GM23338 (cell line): ENCODE data around the gene TNFRSF11A. TPM values are rescaled to one million over a fixed set of nuclear protein-coding genes. Genes with fewer than 3 reads are reported as not detected.

Experiments
- ATAC-seq: fragments of 200-7000 bp; cut with Tn5 transposase; 3 replicates; pipeline ENCODE4 v1.9.1; 2020
- DNase-seq: peaks from one replicate; pipeline ENCODE4 v3.0.0-alpha.2; 2015; ENCODE audit warnings: low spot score
- H2AFZ ChIP-seq: fragments of 200-600 bp; sonication (generic); 2 replicates; pipeline ENCODE4 v1.8.0; 2016; ENCODE audit warnings: antibody characterized with exemption, mild to moderate bottlenecking, moderate library complexity
- H3F3A ChIP-seq: fragments of 200-600 bp; sonication (generic); replicated peaks from 2 replicates; pipeline ENCODE4 v1.8.0; 2017; ENCODE audit warnings: antibody characterized with exemption, mixed run types, low read depth
- H3K27ac ChIP-seq: fragments of 200-600 bp; sonication (generic); 2 replicates; pipeline ENCODE4 v1.6.1; 2016; ENCODE audit warnings: low read depth
- H3K27me3 ChIP-seq: fragments of 200-600 bp; sonication (generic); 2 replicates; pipeline ENCODE4 v1.8.0; 2016; ENCODE audit warnings: mild to moderate bottlenecking, mixed run types, moderate library complexity; ENCODE audit not compliant: insufficient read depth
- H3K36me3 ChIP-seq: fragments of 200-600 bp; sonication (generic); 2 replicates; pipeline ENCODE4 v1.8.0; 2016; ENCODE audit warnings: mild to moderate bottlenecking; ENCODE audit not compliant: insufficient read depth
- H3K4me1 ChIP-seq: fragments of 200-600 bp; sonication (generic); 2 replicates; pipeline ENCODE4 v1.8.0; 2016; ENCODE audit warnings: mild to moderate bottlenecking, moderate library complexity; ENCODE audit not compliant: insufficient read depth
- H3K4me2 ChIP-seq: fragments of 200-600 bp; sonication (generic); 2 replicates; pipeline ENCODE4 v1.7.1; 2017; ENCODE audit warnings: mixed run types
- H3K4me3 ChIP-seq: fragments of 200-600 bp; sonication (generic); 2 replicates; pipeline ENCODE4 v1.6.1; 2016; ENCODE audit warnings: mixed run types
- H3K79me2 ChIP-seq: fragments of 200-600 bp; sonication (generic); replicated peaks from 2 replicates; pipeline ENCODE4 v1.8.0; 2017; ENCODE audit warnings: mild to moderate bottlenecking; ENCODE audit not compliant: insufficient read depth
- H3K9me2 ChIP-seq: fragments of 200-600 bp; sonication (generic); 2 replicates; pipeline ENCODE4 v1.8.0; 2017; ENCODE audit not compliant: insufficient read depth
- H4K20me1 ChIP-seq: fragments of 200-600 bp; sonication (generic); replicated peaks from 2 replicates; pipeline ENCODE4 v1.8.0; 2017; ENCODE audit warnings: mild to moderate bottlenecking; ENCODE audit not compliant: insufficient read depth
- H3K27ac Mint-ChIP-seq: 2 replicates; pipeline ENCODE4 v1.8.0; 2020; ENCODE audit warnings: inconsistent platforms, mild to moderate bottlenecking, moderate library complexity, mixed read lengths
- H3K27me3 Mint-ChIP-seq: 3 replicates; pipeline ENCODE4 v1.8.0; 2022; ENCODE audit warnings: low read depth, mild to moderate bottlenecking, moderate library complexity, mixed read lengths, inconsistent platforms; ENCODE audit not compliant: insufficient read depth, poor library complexity
- H3K36me3 Mint-ChIP-seq: 3 replicates; pipeline ENCODE4 v1.8.0; 2021; ENCODE audit warnings: low read depth, mild to moderate bottlenecking, inconsistent platforms, moderate library complexity, mixed read lengths
- H3K4me1 Mint-ChIP-seq: 3 replicates; pipeline ENCODE4 v1.8.0; 2020; ENCODE audit warnings: mild to moderate bottlenecking, inconsistent platforms, mixed read lengths
- H3K4me3 Mint-ChIP-seq: 3 replicates; pipeline ENCODE4 v1.8.0; 2021; ENCODE audit warnings: moderate library complexity, mild to moderate bottlenecking, inconsistent platforms, mixed read lengths
- H3K9me3 Mint-ChIP-seq: 3 replicates; pipeline ENCODE4 v1.8.0; 2020; ENCODE audit warnings: moderate library complexity, mild to moderate bottlenecking, inconsistent platforms, mixed read lengths
- CREB1 ChIP-seq: fragments of 250-450 bp; sonication (Bioruptor Pico); IDR thresholded peaks from 2 replicates; pipeline ENCODE4 v1.5.0; 2020; ENCODE audit warnings: low read depth, mild to moderate bottlenecking, moderate library complexity
- EZH2 ChIP-seq: fragments of 200-600 bp; sonication (generic); IDR thresholded peaks from one replicate; pipeline ENCODE4 v1.8.0; 2017; ENCODE audit warnings: antibody characterized with exemption, mild to moderate bottlenecking, low read depth; ENCODE audit not compliant: unreplicated experiment
- EZH2phosphoT487 ChIP-seq: fragments of 200-600 bp; sonication (generic); IDR thresholded peaks from one replicate; pipeline ENCODE4 v1.8.1; 2018; ENCODE audit warnings: antibody characterized with exemption; ENCODE audit not compliant: unreplicated experiment
- JUNB ChIP-seq: IDR thresholded peaks from one replicate; pipeline ENCODE4 v1.6.1; 2016; ENCODE audit warnings: antibody characterized with exemption; ENCODE audit not compliant: unreplicated experiment
- NANOG ChIP-seq: IDR thresholded peaks from 2 replicates; pipeline ENCODE4 v1.6.1; 2016; ENCODE audit warnings: antibody characterized with exemption, borderline replicate concordance
- POLR2AphosphoS5 ChIP-seq: IDR thresholded peaks from 2 replicates; pipeline ENCODE4 v1.6.1; 2016; ENCODE audit warnings: antibody characterized with exemption, low read depth
- STAT1 ChIP-seq: IDR thresholded peaks from one replicate; pipeline ENCODE4 v1.6.1; 2016; ENCODE audit warnings: antibody characterized with exemption; ENCODE audit not compliant: unreplicated experiment
- ZNF114 ChIP-seq: fragments of 250-450 bp; sonication (Bioruptor Pico); IDR thresholded peaks from 2 replicates; pipeline ENCODE4 v1.5.0; 2020; ENCODE audit warnings: mild to moderate bottlenecking, moderate library complexity
- ZNF331 ChIP-seq: fragments of 250-450 bp; sonication (Bioruptor Pico); IDR thresholded peaks from 2 replicates; pipeline ENCODE4 v1.5.0; 2020; ENCODE audit warnings: low read depth, mild to moderate bottlenecking, moderate library complexity
- polyA plus RNA-seq: library from polyadenylated mRNA; unstranded; fragments of >200 nt; fragmentation: Nextera tagmentation; extraction: Ambion mirVana; gene quantifications from 2 replicates; pipeline ENCODE4 v1.2.1, GENCODE V29; 2016
- total RNA-seq: library from RNA; depleted of rRNA; stranded (reverse); fragments of >200 nt; shearing (Covaris generic); gene quantifications from 2 replicates; pipeline ENCODE4 v1.2.3, GENCODE V29; 2014
- TF ChIP-seq, protein P1 (sequence below): IDR thresholded peaks from one replicate; pipeline ENCODE4 v1.6.1; 2018; ENCODE audit warnings: antibody characterized with exemption; ENCODE audit not compliant: unreplicated experiment
- TF ChIP-seq, protein P2 (sequence below), 2 experiments: fragments of 200-600 bp in 1 of 2; sonication (generic) in 1 of 2; conservative IDR thresholded peaks; 2 replicates each; pipeline versions ENCODE4 v1.5.1 to v1.6.1; 2016 to 2017; ENCODE audit warnings: antibody characterized with exemption in 2 of 2, low read depth in 2 of 2, mild to moderate bottlenecking in 2 of 2, moderate library complexity in 1 of 2
- TF ChIP-seq, protein P3 (sequence below): IDR thresholded peaks from 2 replicates; pipeline ENCODE4 v1.6.1; 2016; ENCODE audit warnings: antibody characterized with exemption
- TF ChIP-seq, protein P4 (sequence below): fragments of 250-450 bp; sonication (Bioruptor Pico); IDR thresholded peaks from 2 replicates; pipeline ENCODE4 v1.5.0; 2020; ENCODE audit warnings: mild to moderate bottlenecking, moderate library complexity

Gene TNFRSF11A
- total and polyA plus RNA-seq, 2 experiments from 2014 or later = 3.8 to 7.3 TPM

DNA sequence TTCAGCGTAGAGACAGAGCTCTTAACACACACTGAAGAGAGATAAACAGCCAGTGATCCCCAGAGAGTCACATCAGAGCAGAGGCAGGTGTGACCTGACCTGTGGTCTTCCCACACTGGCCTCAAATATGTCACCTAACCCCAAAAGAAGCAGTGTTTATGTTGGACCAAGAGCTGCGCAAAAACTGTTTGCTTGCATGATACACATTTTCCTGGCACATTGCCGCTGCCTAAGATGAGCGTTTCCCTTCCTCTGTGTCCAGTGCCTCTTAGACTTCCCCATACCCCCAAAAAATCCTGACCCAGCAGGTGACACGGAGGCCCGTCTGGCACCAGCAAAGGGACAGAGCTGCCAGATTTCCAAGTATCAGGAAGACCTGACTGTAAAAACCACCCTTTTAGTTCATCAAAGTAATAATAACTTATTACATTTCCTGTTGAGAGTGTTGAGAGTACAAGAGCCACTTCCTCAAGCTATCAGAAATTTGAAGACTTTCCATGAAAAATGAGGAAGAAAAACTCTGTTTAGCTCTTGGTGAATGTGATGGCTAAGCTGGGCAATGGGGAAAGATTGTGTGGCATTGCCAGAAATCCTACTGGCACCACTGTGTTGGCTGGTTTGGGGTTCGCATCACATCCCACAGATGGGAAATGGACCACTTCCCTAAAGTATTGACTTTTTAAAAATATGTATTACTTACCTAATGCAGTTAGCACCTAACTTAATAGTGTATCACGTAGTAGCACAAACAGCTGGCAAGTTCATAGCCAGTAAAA is 6.7 kb downstream of the TNFRSF11A start:
- H3K27ac Mint-ChIP-seq = no peak overlapping the region; the same call in 1 of the 2 replicates
- Histone ChIP-seq H3F3A (no peaks in the 10 kb centered on the region), H3K27me3 (peaks cover 14% of the 10 kb centered on the region), H3K79me2 (peaks cover 62% of the 10 kb centered on the region), H2AFZ (no peak overlapping the region), H3K4me2 (no peak overlapping the region), H4K20me1 (peaks cover 5% of the 10 kb centered on the region), H3K27ac (no peak overlapping the region), H3K36me3 (no peaks in the 10 kb centered on the region), H3K4me1 (peaks cover 39% of the 10 kb centered on the region), H3K9me2 (no peaks in the 10 kb centered on the region), H3K4me3 (no peak overlapping the region)
- peaks cover 21% of the 10 kb centered on the region for H3K27me3 Mint-ChIP-seq
- H3K4me1 Mint-ChIP-seq = peaks cover 49% of the 10 kb centered on the region
- DNase-seq (no peak), ATAC-seq (no peak)
- H3K9me3 Mint-ChIP-seq = no peaks in the 10 kb centered on the region
- no peak overlapping the region for H3K4me3 Mint-ChIP-seq
- H3K36me3 Mint-ChIP-seq = no peaks in the 10 kb centered on the region
- TF ChIP-seq, protein P1, sequence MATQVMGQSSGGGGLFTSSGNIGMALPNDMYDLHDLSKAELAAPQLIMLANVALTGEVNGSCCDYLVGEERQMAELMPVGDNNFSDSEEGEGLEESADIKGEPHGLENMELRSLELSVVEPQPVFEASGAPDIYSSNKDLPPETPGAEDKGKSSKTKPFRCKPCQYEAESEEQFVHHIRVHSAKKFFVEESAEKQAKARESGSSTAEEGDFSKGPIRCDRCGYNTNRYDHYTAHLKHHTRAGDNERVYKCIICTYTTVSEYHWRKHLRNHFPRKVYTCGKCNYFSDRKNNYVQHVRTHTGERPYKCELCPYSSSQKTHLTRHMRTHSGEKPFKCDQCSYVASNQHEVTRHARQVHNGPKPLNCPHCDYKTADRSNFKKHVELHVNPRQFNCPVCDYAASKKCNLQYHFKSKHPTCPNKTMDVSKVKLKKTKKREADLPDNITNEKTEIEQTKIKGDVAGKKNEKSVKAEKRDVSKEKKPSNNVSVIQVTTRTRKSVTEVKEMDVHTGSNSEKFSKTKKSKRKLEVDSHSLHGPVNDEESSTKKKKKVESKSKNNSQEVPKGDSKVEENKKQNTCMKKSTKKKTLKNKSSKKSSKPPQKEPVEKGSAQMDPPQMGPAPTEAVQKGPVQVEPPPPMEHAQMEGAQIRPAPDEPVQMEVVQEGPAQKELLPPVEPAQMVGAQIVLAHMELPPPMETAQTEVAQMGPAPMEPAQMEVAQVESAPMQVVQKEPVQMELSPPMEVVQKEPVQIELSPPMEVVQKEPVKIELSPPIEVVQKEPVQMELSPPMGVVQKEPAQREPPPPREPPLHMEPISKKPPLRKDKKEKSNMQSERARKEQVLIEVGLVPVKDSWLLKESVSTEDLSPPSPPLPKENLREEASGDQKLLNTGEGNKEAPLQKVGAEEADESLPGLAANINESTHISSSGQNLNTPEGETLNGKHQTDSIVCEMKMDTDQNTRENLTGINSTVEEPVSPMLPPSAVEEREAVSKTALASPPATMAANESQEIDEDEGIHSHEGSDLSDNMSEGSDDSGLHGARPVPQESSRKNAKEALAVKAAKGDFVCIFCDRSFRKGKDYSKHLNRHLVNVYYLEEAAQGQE = no peak
- TF ChIP-seq ZNF331 (CRISPR knock-in tag) (no peak), JUNB (no peak), CREB1 (CRISPR knock-in tag) (no peak), ZNF114 (CRISPR knock-in tag) (no peak), EZH2 (no peak), STAT1 (no peak), POLR2AphosphoS5 (no peak), NANOG (no peak), EZH2phosphoT487 (no peak)
- TF ChIP-seq, protein P2, sequence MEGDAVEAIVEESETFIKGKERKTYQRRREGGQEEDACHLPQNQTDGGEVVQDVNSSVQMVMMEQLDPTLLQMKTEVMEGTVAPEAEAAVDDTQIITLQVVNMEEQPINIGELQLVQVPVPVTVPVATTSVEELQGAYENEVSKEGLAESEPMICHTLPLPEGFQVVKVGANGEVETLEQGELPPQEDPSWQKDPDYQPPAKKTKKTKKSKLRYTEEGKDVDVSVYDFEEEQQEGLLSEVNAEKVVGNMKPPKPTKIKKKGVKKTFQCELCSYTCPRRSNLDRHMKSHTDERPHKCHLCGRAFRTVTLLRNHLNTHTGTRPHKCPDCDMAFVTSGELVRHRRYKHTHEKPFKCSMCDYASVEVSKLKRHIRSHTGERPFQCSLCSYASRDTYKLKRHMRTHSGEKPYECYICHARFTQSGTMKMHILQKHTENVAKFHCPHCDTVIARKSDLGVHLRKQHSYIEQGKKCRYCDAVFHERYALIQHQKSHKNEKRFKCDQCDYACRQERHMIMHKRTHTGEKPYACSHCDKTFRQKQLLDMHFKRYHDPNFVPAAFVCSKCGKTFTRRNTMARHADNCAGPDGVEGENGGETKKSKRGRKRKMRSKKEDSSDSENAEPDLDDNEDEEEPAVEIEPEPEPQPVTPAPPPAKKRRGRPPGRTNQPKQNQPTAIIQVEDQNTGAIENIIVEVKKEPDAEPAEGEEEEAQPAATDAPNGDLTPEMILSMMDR (conservative IDR thresholded peaks at IDR 0.05; ENCODE audit: low read depth in 2 of 2) = no peak
- TF ChIP-seq, protein P3, sequence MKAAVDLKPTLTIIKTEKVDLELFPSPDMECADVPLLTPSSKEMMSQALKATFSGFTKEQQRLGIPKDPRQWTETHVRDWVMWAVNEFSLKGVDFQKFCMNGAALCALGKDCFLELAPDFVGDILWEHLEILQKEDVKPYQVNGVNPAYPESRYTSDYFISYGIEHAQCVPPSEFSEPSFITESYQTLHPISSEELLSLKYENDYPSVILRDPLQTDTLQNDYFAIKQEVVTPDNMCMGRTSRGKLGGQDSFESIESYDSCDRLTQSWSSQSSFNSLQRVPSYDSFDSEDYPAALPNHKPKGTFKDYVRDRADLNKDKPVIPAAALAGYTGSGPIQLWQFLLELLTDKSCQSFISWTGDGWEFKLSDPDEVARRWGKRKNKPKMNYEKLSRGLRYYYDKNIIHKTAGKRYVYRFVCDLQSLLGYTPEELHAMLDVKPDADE = no peak
- TF ChIP-seq, protein P4, sequence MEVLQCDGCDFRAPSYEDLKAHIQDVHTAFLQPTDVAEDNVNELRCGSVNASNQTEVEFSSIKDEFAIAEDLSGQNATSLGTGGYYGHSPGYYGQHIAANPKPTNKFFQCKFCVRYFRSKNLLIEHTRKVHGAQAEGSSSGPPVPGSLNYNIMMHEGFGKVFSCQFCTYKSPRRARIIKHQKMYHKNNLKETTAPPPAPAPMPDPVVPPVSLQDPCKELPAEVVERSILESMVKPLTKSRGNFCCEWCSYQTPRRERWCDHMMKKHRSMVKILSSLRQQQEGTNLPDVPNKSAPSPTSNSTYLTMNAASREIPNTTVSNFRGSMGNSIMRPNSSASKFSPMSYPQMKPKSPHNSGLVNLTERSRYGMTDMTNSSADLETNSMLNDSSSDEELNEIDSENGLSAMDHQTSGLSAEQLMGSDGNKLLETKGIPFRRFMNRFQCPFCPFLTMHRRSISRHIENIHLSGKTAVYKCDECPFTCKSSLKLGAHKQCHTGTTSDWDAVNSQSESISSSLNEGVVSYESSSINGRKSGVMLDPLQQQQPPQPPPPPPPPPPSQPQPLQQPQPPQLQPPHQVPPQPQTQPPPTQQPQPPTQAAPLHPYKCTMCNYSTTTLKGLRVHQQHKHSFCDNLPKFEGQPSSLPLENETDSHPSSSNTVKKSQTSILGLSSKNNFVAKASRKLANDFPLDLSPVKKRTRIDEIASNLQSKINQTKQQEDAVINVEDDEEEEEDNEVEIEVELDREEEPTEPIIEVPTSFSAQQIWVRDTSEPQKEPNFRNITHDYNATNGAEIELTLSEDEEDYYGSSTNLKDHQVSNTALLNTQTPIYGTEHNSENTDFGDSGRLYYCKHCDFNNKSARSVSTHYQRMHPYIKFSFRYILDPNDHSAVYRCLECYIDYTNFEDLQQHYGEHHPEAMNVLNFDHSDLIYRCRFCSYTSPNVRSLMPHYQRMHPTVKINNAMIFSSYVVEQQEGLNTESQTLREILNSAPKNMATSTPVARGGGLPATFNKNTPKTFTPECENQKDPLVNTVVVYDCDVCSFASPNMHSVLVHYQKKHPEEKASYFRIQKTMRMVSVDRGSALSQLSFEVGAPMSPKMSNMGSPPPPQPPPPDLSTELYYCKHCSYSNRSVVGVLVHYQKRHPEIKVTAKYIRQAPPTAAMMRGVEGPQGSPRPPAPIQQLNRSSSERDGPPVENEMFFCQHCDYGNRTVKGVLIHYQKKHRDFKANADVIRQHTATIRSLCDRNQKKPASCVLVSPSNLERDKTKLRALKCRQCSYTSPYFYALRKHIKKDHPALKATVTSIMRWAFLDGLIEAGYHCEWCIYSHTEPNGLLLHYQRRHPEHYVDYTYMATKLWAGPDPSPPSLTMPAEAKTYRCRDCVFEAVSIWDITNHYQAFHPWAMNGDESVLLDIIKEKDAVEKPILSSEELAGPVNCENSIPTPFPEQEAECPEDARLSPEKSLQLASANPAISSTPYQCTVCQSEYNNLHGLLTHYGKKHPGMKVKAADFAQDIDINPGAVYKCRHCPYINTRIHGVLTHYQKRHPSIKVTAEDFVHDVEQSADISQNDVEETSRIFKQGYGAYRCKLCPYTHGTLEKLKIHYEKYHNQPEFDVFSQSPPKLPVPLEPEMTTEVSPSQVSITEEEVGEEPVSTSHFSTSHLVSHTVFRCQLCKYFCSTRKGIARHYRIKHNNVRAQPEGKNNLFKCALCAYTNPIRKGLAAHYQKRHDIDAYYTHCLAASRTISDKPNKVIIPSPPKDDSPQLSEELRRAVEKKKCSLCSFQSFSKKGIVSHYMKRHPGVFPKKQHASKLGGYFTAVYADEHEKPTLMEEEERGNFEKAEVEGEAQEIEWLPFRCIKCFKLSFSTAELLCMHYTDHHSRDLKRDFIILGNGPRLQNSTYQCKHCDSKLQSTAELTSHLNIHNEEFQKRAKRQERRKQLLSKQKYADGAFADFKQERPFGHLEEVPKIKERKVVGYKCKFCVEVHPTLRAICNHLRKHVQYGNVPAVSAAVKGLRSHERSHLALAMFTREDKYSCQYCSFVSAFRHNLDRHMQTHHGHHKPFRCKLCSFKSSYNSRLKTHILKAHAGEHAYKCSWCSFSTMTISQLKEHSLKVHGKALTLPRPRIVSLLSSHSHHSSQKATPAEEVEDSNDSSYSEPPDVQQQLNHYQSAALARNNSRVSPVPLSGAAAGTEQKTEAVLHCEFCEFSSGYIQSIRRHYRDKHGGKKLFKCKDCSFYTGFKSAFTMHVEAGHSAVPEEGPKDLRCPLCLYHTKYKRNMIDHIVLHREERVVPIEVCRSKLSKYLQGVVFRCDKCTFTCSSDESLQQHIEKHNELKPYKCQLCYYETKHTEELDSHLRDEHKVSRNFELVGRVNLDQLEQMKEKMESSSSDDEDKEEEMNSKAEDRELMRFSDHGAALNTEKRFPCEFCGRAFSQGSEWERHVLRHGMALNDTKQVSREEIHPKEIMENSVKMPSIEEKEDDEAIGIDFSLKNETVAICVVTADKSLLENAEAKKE (CRISPR knock-in tag) = no peak
